HFF-Myc (cell line): ENCODE measurements around the gene BORCS6.

Experiments used
- DNase-seq: peaks from one replicate; pipeline ENCODE4 v3.0.0-alpha.2; 2011; ENCODE audit warnings: low read depth; ENCODE audit errors: extremely low read depth
- H3K4me3 ChIP-seq: replicated peaks from 2 replicates; pipeline ENCODE4 v1.5.1; 2011; ENCODE audit warnings: low read depth, mild to moderate bottlenecking, control low read depth, low read length
- TF ChIP-seq, protein P1 (sequence below): IDR thresholded peaks from 2 replicates; pipeline ENCODE4 v1.5.1; 2012; ENCODE audit warnings: mild to moderate bottlenecking, low read depth, low read length, control low read depth; ENCODE audit errors: missing control alignments

BORCS6 gene

GRCh38 chr17:8147805-8148404, 42.1 kb downstream of the BORCS6 start:
- no peak for DNase-seq
- TF ChIP-seq, protein P1, sequence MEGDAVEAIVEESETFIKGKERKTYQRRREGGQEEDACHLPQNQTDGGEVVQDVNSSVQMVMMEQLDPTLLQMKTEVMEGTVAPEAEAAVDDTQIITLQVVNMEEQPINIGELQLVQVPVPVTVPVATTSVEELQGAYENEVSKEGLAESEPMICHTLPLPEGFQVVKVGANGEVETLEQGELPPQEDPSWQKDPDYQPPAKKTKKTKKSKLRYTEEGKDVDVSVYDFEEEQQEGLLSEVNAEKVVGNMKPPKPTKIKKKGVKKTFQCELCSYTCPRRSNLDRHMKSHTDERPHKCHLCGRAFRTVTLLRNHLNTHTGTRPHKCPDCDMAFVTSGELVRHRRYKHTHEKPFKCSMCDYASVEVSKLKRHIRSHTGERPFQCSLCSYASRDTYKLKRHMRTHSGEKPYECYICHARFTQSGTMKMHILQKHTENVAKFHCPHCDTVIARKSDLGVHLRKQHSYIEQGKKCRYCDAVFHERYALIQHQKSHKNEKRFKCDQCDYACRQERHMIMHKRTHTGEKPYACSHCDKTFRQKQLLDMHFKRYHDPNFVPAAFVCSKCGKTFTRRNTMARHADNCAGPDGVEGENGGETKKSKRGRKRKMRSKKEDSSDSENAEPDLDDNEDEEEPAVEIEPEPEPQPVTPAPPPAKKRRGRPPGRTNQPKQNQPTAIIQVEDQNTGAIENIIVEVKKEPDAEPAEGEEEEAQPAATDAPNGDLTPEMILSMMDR = no peak
- H3K4me3 ChIP-seq = no peak overlapping the region

GRCh38 chr17:8147141-8147804, 42.7 kb downstream of the BORCS6 start:
- H3K4me3 ChIP-seq = no peak overlapping the region
- DNase-seq = no peak
- TF ChIP-seq, protein P1 = no peak

DNA sequence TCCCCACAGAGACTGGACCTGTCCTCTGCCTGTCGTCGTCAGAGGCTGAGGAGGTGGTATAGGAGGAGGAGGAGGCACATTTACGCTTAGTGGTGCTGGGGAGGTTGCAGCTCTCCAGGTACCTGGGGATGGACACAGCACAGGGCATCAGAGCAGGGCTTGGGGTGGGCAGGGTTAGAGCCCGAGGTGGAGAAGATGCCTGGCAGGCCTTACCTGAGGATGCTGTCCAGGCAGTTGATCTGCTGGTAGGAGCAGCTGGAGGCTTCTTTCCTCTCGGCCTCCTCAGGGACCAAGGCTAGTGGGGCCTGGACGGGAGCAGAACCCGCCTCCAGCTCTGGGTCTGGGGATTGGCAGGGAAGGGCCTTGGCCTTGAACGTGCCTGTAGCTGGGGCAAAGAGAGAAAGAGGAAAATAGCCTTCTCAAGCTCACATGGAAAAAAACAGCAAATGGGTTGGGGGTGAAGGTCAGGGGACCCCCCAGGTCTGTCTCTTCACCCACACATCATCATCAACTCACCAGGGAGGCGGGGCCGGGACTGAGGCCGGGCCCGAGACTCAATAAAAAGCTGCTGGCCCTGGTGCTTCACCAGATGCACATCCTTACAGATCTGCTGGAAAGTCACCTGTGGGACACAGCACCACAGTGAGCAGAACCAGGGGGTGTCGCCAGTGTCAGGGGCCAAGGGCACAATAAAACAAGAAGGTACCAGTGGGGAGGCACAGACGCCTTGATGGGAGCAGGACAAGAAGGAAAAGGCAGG, 43.4 kb downstream of the BORCS6 start:
- TF ChIP-seq, protein P1 = no peak
- DNase-seq = no peak
- H3K4me3 ChIP-seq = no peak overlapping the region

DNA sequence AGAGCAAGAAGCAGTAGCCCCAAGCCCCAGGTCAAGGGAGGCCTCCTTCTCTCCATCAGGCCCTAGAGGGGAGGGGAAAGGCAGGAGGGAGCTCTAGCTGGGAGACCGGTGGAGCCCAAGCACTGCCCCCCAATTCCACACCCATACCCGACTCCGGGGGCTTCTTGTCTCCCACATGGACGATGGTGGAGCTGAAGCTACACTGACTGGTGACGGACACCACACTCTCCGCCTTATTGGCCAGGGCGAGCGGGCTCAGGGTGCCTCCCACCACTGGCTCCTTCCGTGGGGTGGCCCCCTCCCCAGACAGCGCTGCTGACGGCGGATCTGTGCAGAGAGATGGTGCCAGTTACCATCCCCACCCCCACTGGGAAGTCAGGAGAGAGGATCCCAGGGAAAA, 44.2 kb downstream of the BORCS6 start:
- DNase-seq = no peak
- TF ChIP-seq, protein P1 = no peak
- no peak overlapping the region for H3K4me3 ChIP-seq

DNA sequence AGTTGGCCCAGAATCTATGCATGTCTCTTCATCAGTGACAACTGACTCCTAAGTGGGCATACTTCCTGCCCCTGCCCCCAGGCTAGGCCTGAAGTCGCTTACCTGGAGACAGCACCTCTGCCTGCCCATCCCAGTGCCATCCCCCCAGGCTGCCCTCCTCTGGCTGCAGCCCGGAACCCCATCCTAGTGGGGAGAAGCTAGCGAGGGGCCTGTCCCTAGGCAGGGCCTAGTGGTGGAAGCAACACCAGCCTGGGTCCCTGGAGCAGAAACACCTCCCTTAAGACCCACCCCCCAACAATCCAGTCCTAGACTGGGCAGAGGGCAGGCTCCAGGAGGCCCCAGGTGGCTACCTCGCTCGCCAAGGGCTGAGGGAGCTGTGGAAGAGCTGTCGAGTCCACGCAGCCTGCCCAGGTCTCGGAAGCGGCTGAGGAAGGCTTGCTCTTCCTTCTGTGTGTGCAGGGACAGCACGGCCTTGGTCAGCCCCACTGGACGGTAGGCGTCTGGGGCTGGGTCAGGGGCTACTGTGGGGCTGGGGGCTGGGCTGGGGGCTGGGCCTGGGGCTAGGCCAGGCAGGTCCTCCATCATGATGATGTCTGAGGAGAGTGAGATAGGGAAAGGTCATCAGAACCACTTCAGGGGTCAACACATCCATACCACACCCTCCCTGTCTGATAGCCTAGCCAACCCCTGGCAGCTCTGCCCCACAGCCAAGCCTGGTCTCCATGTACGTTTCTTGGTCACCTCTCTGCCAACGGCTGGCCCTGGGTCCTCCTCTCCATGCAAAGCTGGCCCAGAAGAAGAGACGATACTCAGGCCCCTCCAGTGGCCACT, 45.4 kb downstream of the BORCS6 start:
- no peak overlapping the region for H3K4me3 ChIP-seq
- no peak for DNase-seq
- TF ChIP-seq, protein P1 = no peak

- DNase-seq = no peak
- H3K4me3 ChIP-seq = no peak overlapping the region
- TF ChIP-seq, protein P1 = no peak
Measured at GRCh38 chr17:8143581-8144400, 46.2 kb downstream of the BORCS6 start.
